Fibroblast of lung (primary cell): ENCODE results near the gene BCKDHB. TPM values are rescaled to one million over a fixed set of nuclear protein-coding genes. Genes with fewer than 3 reads are reported as not detected.

Experiments
- DNase-seq, 2 donors: peaks; one replicate each; pipeline versions ENCODE4 v3.0.0 to v3.0.0-alpha.2; 2010; ENCODE audit warnings: low read depth in 2 of 2
- H2AFZ ChIP-seq: 2 replicates; pipeline ENCODE4 v1.5.1; 2012; ENCODE audit warnings: low read length, control low read depth, inconsistent platforms
- H3K27ac ChIP-seq: 2 replicates; pipeline ENCODE4 v1.5.1; 2011; ENCODE audit warnings: low read length, control low read depth; ENCODE audit not compliant: insufficient read depth
- H3K27me3 ChIP-seq: 2 replicates; pipeline ENCODE4 v1.5.1; 2011; ENCODE audit warnings: mild to moderate bottlenecking, low read length; ENCODE audit not compliant: control insufficient read depth, insufficient read depth
- H3K36me3 ChIP-seq: 2 replicates; pipeline ENCODE4 v1.5.1; 2011; ENCODE audit warnings: low read length; ENCODE audit not compliant: control insufficient read depth, insufficient read depth
- H3K4me1 ChIP-seq: 2 replicates; pipeline ENCODE4 v1.5.1; 2011; ENCODE audit warnings: low read length; ENCODE audit not compliant: control insufficient read depth, insufficient read depth; ENCODE audit errors: extremely low read depth
- H3K4me2 ChIP-seq: 2 replicates; pipeline ENCODE4 v1.5.1; 2011; ENCODE audit warnings: low read length, control low read depth; ENCODE audit not compliant: insufficient read depth; ENCODE audit errors: extremely low read depth
- H3K4me3 ChIP-seq, 4 experiments: fragments of 200-600 bp in 1 of 4; sonication (generic) in 1 of 4; replicated peaks in 1 of 4; 2 replicates each; pipeline ENCODE4 v1.5.1; 2011 to 2016; ENCODE audit warnings: low read length in 4 of 4, low read depth in 3 of 4, mild to moderate bottlenecking in 3 of 4, control low read depth in 2 of 4, inconsistent platforms in 1 of 4, mixed read lengths in 1 of 4; ENCODE audit not compliant: insufficient read depth in 1 of 4; ENCODE audit errors: control extremely low read depth in 1 of 4
- H3K79me2 ChIP-seq: 2 replicates; pipeline ENCODE4 v1.5.1; 2012; ENCODE audit warnings: mild to moderate bottlenecking, low read length, inconsistent platforms; ENCODE audit not compliant: control insufficient read depth, insufficient read depth
- H3K9ac ChIP-seq: 2 replicates; pipeline ENCODE4 v1.5.1; 2011; ENCODE audit warnings: mild to moderate bottlenecking, low read length, control low read depth; ENCODE audit not compliant: insufficient read depth
- H3K9me3 ChIP-seq: 2 replicates; pipeline ENCODE4 v1.5.1; 2012; ENCODE audit warnings: low read depth, low read length; ENCODE audit not compliant: control insufficient read depth, insufficient read depth
- H4K20me1 ChIP-seq: 2 replicates; pipeline ENCODE4 v1.5.1; 2011; ENCODE audit warnings: low read length; ENCODE audit not compliant: control insufficient read depth, insufficient read depth; ENCODE audit errors: extremely low read depth
- CTCF ChIP-seq, 2 donors: IDR thresholded peaks in 1 of 2; conservative IDR thresholded peaks in 1 of 2; 1 replicate in 1 of 2; 2 replicates in 1 of 2; pipeline ENCODE4 v1.5.1; 2011 to 2012; ENCODE audit warnings: low read length in 2 of 2, control low read depth in 1 of 2, inconsistent platforms in 1 of 2, low read depth in 1 of 2, mild to moderate bottlenecking in 1 of 2
- EZH2 ChIP-seq: IDR thresholded peaks from 2 replicates; pipeline ENCODE4 v1.5.1; 2012; ENCODE audit warnings: low read length, control low read depth, mild to moderate bottlenecking; ENCODE audit errors: missing control alignments
- polyA plus RNA-seq, 2 donors: library from polyadenylated mRNA; depleted of rRNA in 1 of 2; stranded (reverse) in 1 of 2; unstranded in 1 of 2; fragments of >200 nt; gene quantifications; 2 replicates each; pipeline ENCODE4 v1.2.1, GENCODE V29; 2011 to 2012; ENCODE audit warnings: missing spikeins in 1 of 2
- total RNA-seq: library from RNA; depleted of rRNA; stranded (reverse); fragments of >200 nt; gene quantifications from 2 replicates; pipeline ENCODE4 v1.2.1, GENCODE V29; 2014

BCKDHB gene
- total and polyA plus RNA-seq, 2 donors (not counting 1 experiment from before 2014, with no cell fraction given): 8.3 to 16.2 TPM

- H3K27ac ChIP-seq: no peak overlapping the region
- no peak for DNase-seq
- H2AFZ ChIP-seq: no peak overlapping the region
- H3K79me2 ChIP-seq: no peaks in the 10 kb centered on the region
- H3K9ac ChIP-seq: no peak overlapping the region
- H3K4me2 ChIP-seq: no peak overlapping the region
- no peaks in the 10 kb centered on the region for H3K4me1 ChIP-seq
- no peaks in the 10 kb centered on the region for H3K27me3 ChIP-seq
- TF ChIP-seq EZH2 (no peak), CTCF (conservative IDR thresholded peaks at IDR 0.05 in 1 of 2, IDR thresholded peaks at IDR 0.05 in 1 of 2; ENCODE audit: low read depth in 1 of 2, low read length in 2 of 2) (no peak)
- no peaks in the 10 kb centered on the region for H3K36me3 ChIP-seq
- H3K4me3 ChIP-seq: no peak overlapping the region
- no peaks in the 10 kb centered on the region for H4K20me1 ChIP-seq
- no peaks in the 10 kb centered on the region for H3K9me3 ChIP-seq
These were observed 96.8 kb downstream of the BCKDHB start for GRCh38 chr6:80203283-80203682.

GRCh38 chr6:80205404-80205803 lies 98.9 kb downstream of the BCKDHB start:
- H3K27me3 ChIP-seq: no peaks in the 10 kb centered on the region
- H3K27ac ChIP-seq: no peak overlapping the region
- no peak overlapping the region for H3K4me2 ChIP-seq
- no peak overlapping the region for H3K9ac ChIP-seq
- no peak overlapping the region for H3K4me3 ChIP-seq
- no peaks in the 10 kb centered on the region for H3K4me1 ChIP-seq
- no peak for DNase-seq
- TF ChIP-seq CTCF (conservative IDR thresholded peaks at IDR 0.05 in 1 of 2, IDR thresholded peaks at IDR 0.05 in 1 of 2; ENCODE audit: low read depth in 1 of 2, low read length in 2 of 2) (no peak), EZH2 (no peak)
- no peak overlapping the region for H2AFZ ChIP-seq
- H3K36me3 ChIP-seq: no peaks in the 10 kb centered on the region
- no peaks in the 10 kb centered on the region for H3K79me2 ChIP-seq
- H4K20me1 ChIP-seq: no peaks in the 10 kb centered on the region
- H3K9me3 ChIP-seq: no peaks in the 10 kb centered on the region

- Histone ChIP-seq H3K36me3 (no peaks in the 10 kb centered on the region), H3K27ac (no peak overlapping the region), H3K79me2 (no peaks in the 10 kb centered on the region), H3K4me1 (no peaks in the 10 kb centered on the region), H2AFZ (no peak overlapping the region), H3K9ac (no peak overlapping the region), H3K9me3 (no peaks in the 10 kb centered on the region), H4K20me1 (no peaks in the 10 kb centered on the region), H3K4me3 (no peak overlapping the region), H3K4me2 (no peak overlapping the region), H3K27me3 (no peaks in the 10 kb centered on the region)
- no peak for DNase-seq
- TF ChIP-seq EZH2 (no peak), CTCF (conservative IDR thresholded peaks at IDR 0.05 in 1 of 2, IDR thresholded peaks at IDR 0.05 in 1 of 2; ENCODE audit: low read depth in 1 of 2, low read length in 2 of 2) (no peak)
These were observed 100.3 kb downstream of the BCKDHB start for GRCh38 chr6:80206758-80207157.
